Karpas-422 (cell line): Measurements from ENCODE around the gene SAFB2. TPM values are rescaled to one million over a fixed set of nuclear protein-coding genes. Genes with fewer than 3 reads are reported as not detected.
A peak's percentile ranks its signal among the peaks of the same experiment; 100 is the strongest.

Source experiments
- DNase-seq: peaks from one replicate; pipeline ENCODE4 v3.0.0-alpha.2; 2015
- H2AFZ ChIP-seq: fragments of 200-600 bp; sonication (generic); 2 replicates; pipeline ENCODE4 v1.6.1; 2014; ENCODE audit warnings: antibody characterized with exemption, low read length, mixed read lengths
- H3K27ac ChIP-seq: fragments of 200-600 bp; sonication (generic); 2 replicates; pipeline ENCODE4 v1.5.1; 2014; ENCODE audit warnings: mild to moderate bottlenecking, low read length, moderate library complexity
- H3K27me3 ChIP-seq: fragments of 200-600 bp; sonication (generic); 2 replicates; pipeline ENCODE4 v1.6.1; 2014; ENCODE audit warnings: low read length, mixed read lengths
- H3K36me3 ChIP-seq: fragments of 200-600 bp; sonication (generic); 2 replicates; pipeline ENCODE4 v1.6.1; 2014; ENCODE audit warnings: low read length, mixed read lengths; ENCODE audit not compliant: insufficient read depth
- H3K4me1 ChIP-seq: fragments of 200-600 bp; sonication (generic); 2 replicates; pipeline ENCODE4 v1.6.1; 2014; ENCODE audit warnings: mild to moderate bottlenecking, low read length, mixed read lengths
- H3K4me2 ChIP-seq: fragments of 200-600 bp; sonication (generic); 2 replicates; pipeline ENCODE4 v1.6.1; 2014; ENCODE audit warnings: low read length, low read depth, mild to moderate bottlenecking; ENCODE audit not compliant: poor library complexity, severe bottlenecking
- H3K4me3 ChIP-seq: fragments of 200-600 bp; sonication (generic); 2 replicates; pipeline ENCODE4 v1.5.1; 2014; ENCODE audit warnings: mild to moderate bottlenecking, antibody characterized with exemption, low read length, mixed read lengths
- H3K79me2 ChIP-seq: fragments of 200-600 bp; sonication (generic); 2 replicates; pipeline ENCODE4 v1.6.1; 2014; ENCODE audit warnings: mild to moderate bottlenecking, low read length, mixed read lengths
- H3K9ac ChIP-seq: fragments of 200-600 bp; sonication (generic); 2 replicates; pipeline ENCODE4 v1.6.0; 2014; ENCODE audit warnings: low read length
- H3K9me2 ChIP-seq: fragments of 200-600 bp; sonication (generic), shearing (Covaris generic); replicated peaks from 2 replicates; pipeline ENCODE4 v1.6.0; 2014; ENCODE audit warnings: mild to moderate bottlenecking, low read length, moderate library complexity; ENCODE audit not compliant: insufficient read depth
- H3K9me3 ChIP-seq: fragments of 300-700, 200-600 bp; sonication (generic); 2 replicates; pipeline ENCODE4 v1.6.1; 2014; ENCODE audit warnings: low read length, mixed read lengths
- H4K20me1 ChIP-seq: fragments of 200-600 bp; sonication (generic); 2 replicates; pipeline ENCODE4 v1.6.1; 2014; ENCODE audit warnings: mild to moderate bottlenecking, antibody characterized with exemption, low read length, low read depth; ENCODE audit not compliant: insufficient read depth
- total RNA-seq: library from RNA; depleted of rRNA; stranded (reverse); fragments of >200 nt; shearing (Covaris generic); gene quantifications from 2 replicates; pipeline ENCODE4 v1.2.3, GENCODE V29; 2014; ENCODE audit warnings: low replicate concordance

SAFB2 gene
- total RNA-seq, 1 experiment from 2014 or later: 40.3 TPM

DNA sequence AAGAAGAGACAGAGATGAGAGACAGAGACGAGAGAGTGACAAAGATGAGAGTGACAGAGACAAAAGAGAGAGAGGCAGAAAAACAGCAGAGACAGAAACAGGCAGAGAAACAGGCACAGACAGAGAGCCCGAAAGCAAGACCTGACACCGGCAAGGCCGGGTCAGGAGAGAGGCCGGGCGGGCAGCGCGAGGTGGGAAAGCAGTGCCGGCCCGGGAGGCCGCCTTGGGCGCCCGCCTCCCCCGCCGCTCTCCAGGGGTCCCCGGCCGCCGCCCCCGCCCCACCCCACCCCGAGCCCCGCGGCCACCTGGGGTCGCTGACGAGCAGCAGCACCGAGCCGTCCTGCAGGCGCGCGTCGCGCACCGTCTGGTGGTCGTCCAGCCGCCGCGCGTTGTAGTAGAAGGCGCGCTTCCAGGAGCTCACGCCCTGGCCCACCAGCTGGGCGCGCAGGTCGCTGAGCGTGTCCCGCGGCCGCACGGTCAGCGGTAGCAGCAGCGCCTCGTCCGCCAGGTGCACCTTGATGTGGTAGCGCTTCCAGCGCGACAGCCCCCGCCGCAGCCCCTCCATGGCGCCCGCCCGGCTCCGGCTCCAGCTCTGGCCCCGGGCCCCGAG lies 55.1 kb downstream of the SAFB2 start, which contains the start of gene TINCR:
TINCR (minus strand) TSS at position 594 of the 610 bp plus-strand sequence.
- no peak within 1 kb of the TSS for H3K4me2 ChIP-seq

DNA sequence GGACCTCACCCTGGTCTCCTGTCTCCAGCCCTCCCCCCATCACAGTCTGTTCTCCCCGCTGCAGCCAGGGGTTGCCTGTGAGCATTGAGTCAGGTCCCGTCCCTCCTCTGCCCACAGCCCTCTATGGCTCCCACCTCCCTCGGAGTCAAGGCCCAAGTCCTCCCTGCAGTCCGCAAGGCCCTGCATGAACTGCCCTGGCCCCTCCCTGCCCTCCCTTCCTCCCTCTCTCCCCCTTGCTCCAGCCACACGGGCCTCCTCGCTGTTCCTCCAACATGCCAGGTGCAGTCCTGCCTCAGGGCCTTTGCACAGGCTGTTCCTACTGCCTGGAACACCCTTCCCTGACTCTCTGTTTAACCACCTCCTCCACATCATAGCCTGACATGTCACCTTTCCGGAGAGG lies 57.6 kb downstream of the SAFB2 start:
- H3K9me2 ChIP-seq: no peaks in the 10 kb centered on the region
- no peak overlapping the region for H3K4me2 ChIP-seq
- H2AFZ ChIP-seq: no peak overlapping the region
- no peak overlapping the region for H3K9ac ChIP-seq
- no peaks in the 10 kb centered on the region for H3K27me3 ChIP-seq
- no peak overlapping the region for H3K4me3 ChIP-seq
- H4K20me1 ChIP-seq: no peaks in the 10 kb centered on the region
- H3K9me3 ChIP-seq: peaks cover 6% of the 10 kb centered on the region
- H3K79me2 ChIP-seq: no peaks in the 10 kb centered on the region
- H3K27ac ChIP-seq: no peak overlapping the region
- no peaks in the 10 kb centered on the region for H3K36me3 ChIP-seq
- peak; percentile 37 for DNase-seq
- no peaks in the 10 kb centered on the region for H3K4me1 ChIP-seq

More for the DNA sequence above, 55.1 kb downstream of the SAFB2 start, which contains the start of gene TINCR:
- Histone ChIP-seq H3K9me2 (no peaks in the 10 kb centered on the region), H3K27me3 (no peaks in the 10 kb centered on the region), H4K20me1 (no peaks in the 10 kb centered on the region), H2AFZ (no peak within 1 kb of the TSS), H3K4me1 (no peaks in the 10 kb centered on the region), H3K9me3 (no peaks in the 10 kb centered on the region; the same call in 1 of the 2 replicates), H3K36me3 (no peaks in the 10 kb centered on the region), H3K9ac (no peak within 1 kb of the TSS), H3K4me3 (no peak within 1 kb of the TSS), H3K79me2 (no peaks in the 10 kb centered on the region), H3K27ac (no peak within 1 kb of the TSS)
- DNase-seq: peak; percentile 34

DNA sequence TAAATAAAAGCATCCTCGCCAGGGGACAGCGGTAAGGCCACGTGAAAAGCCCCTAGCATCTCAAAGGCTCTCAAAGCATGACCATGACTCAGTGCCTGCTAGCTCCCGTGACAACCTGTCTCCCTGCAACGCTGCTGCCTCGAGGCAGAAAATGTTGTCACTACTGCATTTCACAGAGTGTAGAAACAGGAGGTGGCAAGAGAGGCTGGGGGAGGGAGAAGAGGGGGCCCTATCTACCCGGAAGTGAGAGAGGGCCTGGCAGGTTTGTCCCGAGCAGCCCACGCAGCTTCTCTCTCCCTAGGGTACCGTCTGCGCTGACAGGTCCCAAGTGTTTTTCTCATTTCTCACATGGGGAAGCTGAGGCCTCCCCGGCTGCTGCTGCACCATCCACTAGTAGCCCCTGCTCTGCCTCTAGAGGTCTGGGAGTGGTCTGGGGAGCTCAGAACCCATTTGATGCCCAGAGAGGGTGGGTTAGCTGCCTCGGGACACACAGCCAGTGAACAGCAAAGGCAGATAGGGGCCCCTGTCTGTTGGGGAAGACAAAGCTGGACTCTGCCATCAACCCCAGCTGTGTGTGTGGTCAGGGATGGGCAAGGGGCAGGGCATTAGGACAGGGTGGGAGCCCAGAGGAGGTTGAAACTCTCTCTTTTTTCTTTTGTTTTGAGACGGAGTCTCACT lies 58.5 kb downstream of the SAFB2 start:
- Histone ChIP-seq H4K20me1 (no peaks in the 10 kb centered on the region), H3K36me3 (no peaks in the 10 kb centered on the region), H3K4me3 (no peak overlapping the region), H2AFZ (no peak overlapping the region), H3K4me2 (no peak overlapping the region), H3K9ac (no peak overlapping the region), H3K27ac (no peak overlapping the region), H3K27me3 (no peaks in the 10 kb centered on the region), H3K9me2 (no peaks in the 10 kb centered on the region), H3K9me3 (peaks cover 6% of the 10 kb centered on the region), H3K4me1 (no peaks in the 10 kb centered on the region), H3K79me2 (no peaks in the 10 kb centered on the region)
- DNase-seq: peak; percentile 39

DNA sequence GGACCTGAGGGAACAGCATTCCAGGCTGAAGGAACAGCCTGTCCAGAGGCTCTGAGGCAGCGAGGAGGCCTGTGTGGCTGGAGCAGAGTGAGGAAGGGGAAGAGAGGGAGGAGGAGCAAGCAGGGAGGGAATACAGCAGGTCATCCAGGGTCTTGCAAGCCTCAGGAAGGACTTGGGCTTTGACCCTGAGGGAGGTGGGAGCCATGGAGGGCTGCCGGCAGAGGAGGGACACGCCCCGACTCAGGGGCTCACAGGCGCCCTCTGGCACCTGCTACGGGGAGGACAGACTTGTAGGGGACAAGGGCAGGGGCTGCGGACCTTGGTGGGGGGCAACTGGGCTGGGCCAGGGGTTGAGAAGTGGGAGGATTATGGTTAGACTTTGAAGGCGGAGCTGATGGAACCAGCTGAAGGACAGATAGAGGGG lies 59.6 kb downstream of the SAFB2 start:
- no peak overlapping the region for H3K4me3 ChIP-seq
- peak; percentile 28 for DNase-seq
- H3K27me3 ChIP-seq: no peaks in the 10 kb centered on the region
- no peak overlapping the region for H3K27ac ChIP-seq
- no peak overlapping the region for H3K4me2 ChIP-seq
- H3K9me2 ChIP-seq: no peaks in the 10 kb centered on the region
- H3K9ac ChIP-seq: no peak overlapping the region
- H3K36me3 ChIP-seq: no peaks in the 10 kb centered on the region
- H2AFZ ChIP-seq: no peak overlapping the region
- no peaks in the 10 kb centered on the region for H3K4me1 ChIP-seq
- no peaks in the 10 kb centered on the region for H4K20me1 ChIP-seq
- H3K9me3 ChIP-seq: peaks cover 6% of the 10 kb centered on the region
- H3K79me2 ChIP-seq: no peaks in the 10 kb centered on the region

DNA sequence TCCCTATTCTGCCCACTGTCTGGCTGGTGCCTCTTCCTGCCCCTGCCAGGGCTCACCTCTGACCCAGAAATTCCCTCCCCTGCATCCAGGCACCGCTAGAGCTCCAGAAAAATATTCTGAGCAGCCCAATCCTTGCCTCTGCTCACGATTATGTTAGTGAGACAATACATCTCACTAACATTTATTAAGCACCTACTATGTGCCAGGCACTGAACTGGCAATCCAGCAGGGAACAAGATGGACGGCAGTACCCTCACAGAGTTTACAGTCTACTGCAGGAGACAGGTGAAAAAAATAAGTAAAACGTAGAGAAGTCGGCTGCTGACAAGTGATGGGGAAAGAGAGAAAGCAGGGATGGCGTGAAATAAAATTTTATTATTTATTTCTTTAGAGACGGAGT lies 60.3 kb downstream of the SAFB2 start:
- no peak overlapping the region for H3K27ac ChIP-seq
- no peak overlapping the region for H3K9ac ChIP-seq
- no peaks in the 10 kb centered on the region for H3K79me2 ChIP-seq
- H3K36me3 ChIP-seq: no peaks in the 10 kb centered on the region
- H3K9me2 ChIP-seq: no peaks in the 10 kb centered on the region
- peaks cover 6% of the 10 kb centered on the region for H3K9me3 ChIP-seq
- DNase-seq: no peak
- no peaks in the 10 kb centered on the region for H3K27me3 ChIP-seq
- no peak overlapping the region for H3K4me2 ChIP-seq
- H2AFZ ChIP-seq: no peak overlapping the region
- H3K4me3 ChIP-seq: no peak overlapping the region
- no peaks in the 10 kb centered on the region for H4K20me1 ChIP-seq
- no peaks in the 10 kb centered on the region for H3K4me1 ChIP-seq

DNA sequence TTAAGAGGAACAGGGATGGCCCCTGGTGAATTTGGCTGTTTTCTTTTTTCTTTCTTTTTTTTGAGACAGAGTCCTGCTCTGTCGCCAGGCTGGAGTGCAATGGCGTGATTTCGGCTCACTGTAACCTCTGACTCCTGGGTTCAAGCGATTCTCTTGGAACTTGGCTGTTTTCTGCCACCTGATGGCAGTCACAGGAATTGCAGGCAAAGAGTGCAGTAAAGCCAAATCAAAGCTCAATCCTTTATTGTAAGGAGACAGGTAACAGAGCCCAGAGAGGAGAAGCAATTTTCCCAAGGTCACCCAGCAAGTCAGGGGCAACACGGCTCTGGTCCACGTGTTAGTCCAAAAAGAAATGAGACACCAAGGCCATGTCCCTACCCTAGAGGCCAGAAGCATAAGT lies 61.0 kb downstream of the SAFB2 start:
- Histone ChIP-seq H3K4me1 (no peaks in the 10 kb centered on the region), H3K9me2 (no peaks in the 10 kb centered on the region), H2AFZ (no peak overlapping the region), H3K4me2 (no peak overlapping the region), H4K20me1 (no peaks in the 10 kb centered on the region), H3K79me2 (no peaks in the 10 kb centered on the region), H3K4me3 (no peak overlapping the region), H3K27ac (no peak overlapping the region), H3K9ac (no peak overlapping the region), H3K27me3 (no peaks in the 10 kb centered on the region), H3K9me3 (peaks cover 6% of the 10 kb centered on the region), H3K36me3 (no peaks in the 10 kb centered on the region)
- DNase-seq: peak; percentile 59

DNA sequence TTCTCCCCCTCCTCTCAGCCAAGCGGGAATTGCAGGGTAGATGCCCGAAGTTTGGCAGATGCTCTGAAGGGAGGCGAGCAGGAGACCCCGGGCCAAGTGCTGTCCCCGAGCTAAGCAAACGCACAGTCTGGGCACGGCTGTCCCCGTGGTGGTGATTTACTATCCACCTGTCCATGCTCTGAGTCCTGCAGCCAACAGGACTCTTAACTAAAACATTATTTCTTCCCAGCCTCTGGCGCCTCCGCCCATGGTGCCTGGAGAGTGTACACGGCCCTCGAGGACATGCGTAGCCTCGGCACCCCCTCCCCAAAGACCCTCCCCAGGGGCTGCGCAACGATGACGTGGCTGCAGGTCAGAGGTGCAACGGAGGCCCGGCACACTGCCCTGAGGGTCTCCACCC lies 62.4 kb downstream of the SAFB2 start:
- Histone ChIP-seq H3K27ac (no peak overlapping the region), H2AFZ (no peak overlapping the region), H4K20me1 (no peaks in the 10 kb centered on the region), H3K4me2 (no peak overlapping the region), H3K9me3 (peaks cover 6% of the 10 kb centered on the region), H3K79me2 (no peaks in the 10 kb centered on the region), H3K4me1 (no peaks in the 10 kb centered on the region), H3K4me3 (no peak overlapping the region), H3K27me3 (no peaks in the 10 kb centered on the region), H3K9me2 (no peaks in the 10 kb centered on the region), H3K9ac (no peak overlapping the region), H3K36me3 (no peaks in the 10 kb centered on the region)
- no peak for DNase-seq

DNA sequence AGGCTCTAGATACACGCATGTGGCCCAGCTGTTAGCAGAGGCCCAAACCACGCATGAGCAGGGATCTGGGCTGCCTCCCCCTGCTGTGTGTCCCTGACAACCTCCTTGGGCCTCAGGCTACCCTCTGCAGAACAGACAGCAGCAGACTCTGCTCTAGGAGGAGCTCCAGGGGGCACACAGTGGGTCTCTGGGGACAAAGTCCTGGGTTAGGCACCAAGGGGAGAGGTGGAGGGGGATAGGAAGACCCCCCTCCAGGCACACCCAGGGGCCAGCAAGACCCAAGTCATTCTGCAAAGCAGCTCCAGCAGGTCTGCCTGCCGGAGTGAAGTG lies 62.8 kb downstream of the SAFB2 start:
- Histone ChIP-seq H3K79me2 (no peaks in the 10 kb centered on the region), H3K9me3 (peaks cover 6% of the 10 kb centered on the region), H3K4me3 (no peak overlapping the region), H3K9me2 (no peaks in the 10 kb centered on the region), H2AFZ (no peak overlapping the region), H4K20me1 (no peaks in the 10 kb centered on the region), H3K27ac (no peak overlapping the region), H3K36me3 (no peaks in the 10 kb centered on the region), H3K9ac (no peak overlapping the region), H3K27me3 (no peaks in the 10 kb centered on the region), H3K4me1 (no peaks in the 10 kb centered on the region), H3K4me2 (no peak overlapping the region)
- DNase-seq: no peak
